PC-3 (cell line): ENCODE measurements around the gene KBTBD3. TPM values are rescaled to one million over a fixed set of nuclear protein-coding genes. Genes with fewer than 3 reads are reported as not detected.

ENCODE experiments used
- ATAC-seq: fragments of 200-7000 bp; cut with Tn5 transposase; 2 replicates; pipeline ENCODE4 v1.9.1; 2020; ENCODE audit warnings: mild to moderate bottlenecking, moderate library complexity
- BruUV-seq: library from RNA; stranded (reverse); fragments of 400-500 nt; replicated peaks from 2 replicates; lab custom pipeline; 2021; lab: Mats Ljungman, UMichigan
- CTCF ChIA-PET: fragments of 300-600 bp; sonication (Branson Sonifier 250); formaldehyde crosslinking; loops from one replicate; lab custom pipeline; 2022; ENCODE audit warnings: antibody characterized with exemption; lab: Charles Lee
- POLR2A ChIA-PET: fragments of 300-600 bp; sonication (Branson Sonifier 250); formaldehyde crosslinking; loops from one replicate; lab custom pipeline; 2022; ENCODE audit warnings: antibody characterized with exemption; ENCODE audit not compliant: unreplicated experiment; lab: Charles Lee
- DNase-seq: peaks from one replicate; pipeline ENCODE4 v3.0.0-alpha.2; 2015
- H2AFZ ChIP-seq: fragments of 300-600 bp; sonication (generic); 2 replicates; pipeline ENCODE4 v1.6.0; 2016; ENCODE audit warnings: antibody characterized with exemption, low read length
- H3F3A ChIP-seq: fragments of 300-600 bp; sonication (generic); one replicate; pipeline ENCODE4 v1.6.0; 2017; ENCODE audit warnings: antibody characterized with exemption, low read length, control low read depth, mild to moderate bottlenecking; ENCODE audit not compliant: unreplicated experiment
- H3K27ac ChIP-seq: fragments of 300-600 bp; sonication (generic); 2 replicates; pipeline ENCODE4 v1.5.1; 2016; ENCODE audit warnings: mild to moderate bottlenecking, low read length
- H3K27me3 ChIP-seq: fragments of 300-600 bp; sonication (generic); 2 replicates; pipeline ENCODE4 v1.6.1; 2016; ENCODE audit warnings: low read length, mixed read lengths
- H3K36me3 ChIP-seq: fragments of 300-600 bp; sonication (generic); 2 replicates; pipeline ENCODE4 v1.6.1; 2016; ENCODE audit warnings: low read depth, mixed run types, low read length, mixed read lengths
- H3K4me1 ChIP-seq: fragments of 300-600 bp; sonication (generic); 2 replicates; pipeline ENCODE4 v1.5.1; 2016; ENCODE audit warnings: low read length; ENCODE audit not compliant: insufficient read depth
- H3K4me2 ChIP-seq: fragments of 300-600 bp; sonication (generic); 2 replicates; pipeline ENCODE4 v1.6.0; 2016; ENCODE audit warnings: low read length
- H3K4me3 ChIP-seq: fragments of 300-600 bp; sonication (generic); 2 replicates; pipeline ENCODE4 v1.5.1; 2016; ENCODE audit warnings: mild to moderate bottlenecking, low read length, mixed read lengths
- H3K79me2 ChIP-seq: fragments of 300-600 bp; sonication (generic); 2 replicates; pipeline ENCODE4 v1.6.1; 2017; ENCODE audit warnings: low read length, mixed read lengths
- H3K9ac ChIP-seq: fragments of 300-600 bp; sonication (generic); 2 replicates; pipeline ENCODE4 v1.6.0; 2016; ENCODE audit warnings: mild to moderate bottlenecking, low read length
- H3K9me2 ChIP-seq: fragments of 300-600 bp; sonication (generic); replicated peaks from 2 replicates; pipeline ENCODE4 v1.6.1; 2016; ENCODE audit warnings: mixed run types, low read length, mixed read lengths
- H3K9me3 ChIP-seq: fragments of 300-600 bp; sonication (generic); 2 replicates; pipeline ENCODE4 v1.6.1; 2016; ENCODE audit warnings: low read length, mixed read lengths
- H4K20me1 ChIP-seq: fragments of 300-600 bp; sonication (generic); 2 replicates; pipeline ENCODE4 v1.6.1; 2016; ENCODE audit warnings: low read length, mixed read lengths
- CTCF ChIP-seq: fragments of 300-600 bp; sonication (generic); conservative IDR thresholded peaks from 2 replicates; pipeline ENCODE4 v1.5.1; 2017; ENCODE audit warnings: antibody characterized with exemption, low read depth, mild to moderate bottlenecking, low read length
- EZH2 ChIP-seq: fragments of 300-600 bp; sonication (generic); IDR thresholded peaks from one replicate; pipeline ENCODE4 v1.6.1; 2017; ENCODE audit warnings: antibody characterized with exemption, mild to moderate bottlenecking, low read length; ENCODE audit not compliant: unreplicated experiment
- EZH2phosphoT487 ChIP-seq: fragments of 300-600 bp; sonication (generic); IDR thresholded peaks from 2 replicates; pipeline ENCODE4 v1.6.1; 2018; ENCODE audit warnings: mild to moderate bottlenecking, antibody characterized with exemption, low read length, borderline replicate concordance
- intact Hi-C: fragments of 100-400 bp; cut with micrococcal nuclease; formaldehyde crosslinking; loops from 2 replicates; pipeline ENCODE4 v1.9.0; 2023
- total RNA-seq: library from RNA; depleted of rRNA; stranded (reverse); fragments of >200 nt; gene quantifications from 2 replicates; pipeline ENCODE4 v1.2.3, GENCODE V29; 2014

Gene KBTBD3
- total RNA-seq, 1 experiment from 2014 or later = 2.0 TPM

DNA sequence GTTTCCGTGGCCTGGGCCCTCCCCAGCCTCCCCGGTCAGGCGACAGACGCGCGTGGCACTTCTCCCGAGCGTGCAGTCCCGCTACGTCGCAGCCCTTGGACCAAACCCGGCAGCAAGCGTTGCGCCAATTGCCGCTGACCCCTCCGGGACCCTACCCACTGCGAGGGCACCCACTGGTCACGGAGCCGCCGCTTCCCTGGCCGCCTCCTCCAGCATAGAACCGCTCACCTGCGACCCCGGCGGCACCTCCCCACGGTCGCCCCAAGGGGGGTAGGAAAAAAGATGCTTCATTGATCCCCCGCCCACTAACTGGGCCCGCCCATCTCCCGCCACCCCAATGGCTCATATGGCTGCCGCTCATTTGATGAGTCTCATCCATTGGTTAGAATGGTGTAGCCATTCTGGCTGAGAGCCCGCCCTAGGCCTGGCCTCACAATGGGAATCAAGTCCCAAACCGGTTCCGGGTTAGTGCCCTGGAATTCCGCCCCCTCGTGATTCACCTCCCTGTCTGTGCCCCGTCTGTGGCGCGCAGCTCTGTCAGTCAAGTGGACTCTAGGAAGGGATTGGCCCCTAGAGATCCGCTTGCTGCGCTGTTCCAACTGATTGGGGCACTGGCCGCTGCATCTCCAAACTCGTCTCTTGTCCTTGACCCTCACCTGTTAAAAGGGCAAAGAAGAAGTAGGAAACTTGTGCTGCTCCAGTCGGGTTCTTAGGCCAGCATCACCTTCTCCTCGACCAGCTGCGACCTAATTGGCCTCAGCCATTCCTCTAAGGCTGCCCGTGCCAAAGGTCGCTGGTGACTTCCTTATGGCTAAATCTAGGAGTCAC, 55.0 kb downstream of the KBTBD3 start, which contains the start of gene MSANTD4:
Gene MSANTD4 (minus strand): TSS at position 274 of the 828 bp plus-strand sequence. CDS start 11,323 bp downstream, outside the sequence.
- peaks cover 47% of the 10 kb centered on the region for H3K79me2 ChIP-seq
- peak within 1 kb of the TSS; percentile 9; the same call in 1 of the 2 replicates for H3K27ac ChIP-seq
- H3K4me1 ChIP-seq = peaks cover 28% of the 10 kb centered on the region
- H3K9me3 ChIP-seq = no peaks in the 10 kb centered on the region
- peak within 1 kb of the TSS; percentile 91 for H3K4me3 ChIP-seq
- H3K36me3 ChIP-seq = 0 out of 2 replicates have a peak, but pooled peaks cover 3% of the 10 kb centered on the region
- ATAC-seq (peak; percentile 97), DNase-seq (peak; percentile 100)
- intact Hi-C loops = loop anchor here (1.0 to 5.0 kb wide), 3 partner anchors 55 to 100 kb away; partner anchors contain the start of genes AASDHPPT and KBTBD3
- no peaks in the 10 kb centered on the region for H3F3A ChIP-seq
- POLR2A ChIA-PET = no interaction called here
- TF ChIP-seq EZH2 (no peak), EZH2phosphoT487 (no peak), CTCF (no peak)
- CTCF ChIA-PET = no interaction called here
- BruUV-seq = no TSS peak
- no peaks in the 10 kb centered on the region for H3K9me2 ChIP-seq
- peak within 1 kb of the TSS; percentile 74 for H3K9ac ChIP-seq
- no peaks in the 10 kb centered on the region for H4K20me1 ChIP-seq
- peak within 1 kb of the TSS; percentile 89 for H2AFZ ChIP-seq
- no peaks in the 10 kb centered on the region for H3K27me3 ChIP-seq
- H3K4me2 ChIP-seq = peak within 1 kb of the TSS; percentile 83

DNA sequence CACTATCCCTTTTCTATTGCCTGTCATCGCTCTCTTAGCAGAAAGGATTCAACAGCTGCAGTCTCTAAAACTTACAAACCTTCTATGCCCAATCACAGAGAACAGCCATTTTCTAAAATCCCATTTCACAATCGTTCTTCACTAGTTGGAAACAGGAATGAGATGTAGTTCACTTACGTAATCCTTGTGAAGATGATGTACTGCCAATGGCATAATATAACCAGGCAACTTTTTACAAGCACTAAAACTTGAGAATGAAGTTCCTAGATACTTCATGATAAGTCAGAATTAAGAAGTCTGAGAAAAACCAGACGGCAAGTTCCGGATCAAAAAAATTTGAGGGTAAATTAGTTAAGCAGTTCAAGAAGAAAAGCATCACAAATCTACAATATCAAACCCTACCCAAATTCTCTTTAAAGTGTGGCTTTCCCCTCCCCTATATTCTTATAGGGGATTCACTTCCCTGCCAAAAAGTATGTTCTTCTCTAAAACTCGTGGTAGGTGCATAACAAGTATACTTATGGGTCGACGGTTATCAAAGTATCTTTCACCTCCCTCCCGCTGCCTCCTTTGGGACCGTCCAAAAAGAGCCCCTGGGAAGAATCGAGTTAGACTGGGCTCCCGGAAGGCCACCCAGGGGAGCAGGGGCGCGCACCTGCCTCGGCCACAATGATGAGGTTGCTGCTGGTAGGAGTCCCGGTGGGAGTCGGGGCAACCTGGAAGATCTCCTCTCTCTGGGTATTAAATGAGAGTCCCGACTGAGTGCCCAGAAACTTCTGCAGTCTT, 55.8 kb downstream of the KBTBD3 start:
- intact Hi-C loops = loop anchor here (5.0 kb wide), 2 partner anchors 84 to 99 kb away; no protein-coding TSS in a partner anchor
- peak overlapping the region; percentile 9; the same call in 1 of the 2 replicates for H3K27ac ChIP-seq
- TF ChIP-seq CTCF = no peak
- TF ChIP-seq EZH2phosphoT487 = no peak
- TF ChIP-seq EZH2 = no peak
- peak overlapping the region; percentile 83 for H3K4me2 ChIP-seq
- peak; percentile 59 for DNase-seq
- H3K4me1 ChIP-seq = peaks cover 28% of the 10 kb centered on the region
- H3K79me2 ChIP-seq = peaks cover 55% of the 10 kb centered on the region
- peak overlapping the region; percentile 88 for H2AFZ ChIP-seq
- no peaks in the 10 kb centered on the region for H3F3A ChIP-seq
- TSS peak; percentile 60 for BruUV-seq
- peak overlapping the region; percentile 91 for H3K4me3 ChIP-seq
- H4K20me1 ChIP-seq = no peaks in the 10 kb centered on the region
- H3K9ac ChIP-seq = peak overlapping the region; percentile 74
- H3K36me3 ChIP-seq = 0 out of 2 replicates have a peak, but pooled peaks cover 3% of the 10 kb centered on the region
- no peaks in the 10 kb centered on the region for H3K27me3 ChIP-seq
- H3K9me3 ChIP-seq = no peaks in the 10 kb centered on the region
- H3K9me2 ChIP-seq = no peaks in the 10 kb centered on the region
- peak; percentile 14 for ATAC-seq
- POLR2A ChIA-PET = no interaction called here
- CTCF ChIA-PET = no interaction called here
